H1 (cell line): Measurements from ENCODE around the gene DIP2C. TPM values are rescaled to one million over a fixed set of nuclear protein-coding genes. Genes with fewer than 3 reads are reported as not detected.

Experiments used
- CTCF ChIA-PET: fragments of 300-600 bp; sonication (Branson Sonifier 250); formaldehyde crosslinking; loops from one replicate; lab custom pipeline; 2021; ENCODE audit not compliant: partially characterized antibody; lab: Charles Lee
- POLR2A ChIA-PET: fragments of 300-600 bp; sonication (Branson Sonifier 250); formaldehyde crosslinking; loops from one replicate; lab custom pipeline; 2021; ENCODE audit warnings: inconsistent platforms; ENCODE audit not compliant: partially characterized antibody; lab: Charles Lee
- DNase-seq, 2 experiments: peaks; one replicate each; pipeline versions ENCODE4 v3.0.0 to v3.0.0-alpha.2; 2010 to 2022; ENCODE audit warnings: low spot score in 2 of 2, low read depth in 1 of 2, mixed read lengths in 1 of 2
- FAIRE-seq: peaks from 2 replicates; lab custom pipeline; 2011; peaks lifted over from hg19 to GRCh38; lab: Jason Lieb, UNC
- H2AFZ ChIP-seq: 2 replicates; pipeline ENCODE4 v1.8.1; 2012; ENCODE audit warnings: low read length, inconsistent platforms
- H2AK5ac ChIP-seq: 2 replicates; pipeline ENCODE4 v1.6.1; 2013; ENCODE audit warnings: low read depth, low read length
- H2BK120ac ChIP-seq: replicated peaks from 2 replicates; pipeline ENCODE3; 2013; ENCODE audit warnings: low read depth, low read length, inconsistent platforms
- H2BK12ac ChIP-seq: 2 replicates; pipeline ENCODE4 v1.6.1; 2013; ENCODE audit warnings: low read depth, low read length
- H2BK15ac ChIP-seq: 2 replicates; pipeline ENCODE4 v1.6.1; 2013; ENCODE audit warnings: low read length
- H2BK20ac ChIP-seq: 2 replicates; pipeline ENCODE4 v1.6.1; 2013; ENCODE audit warnings: low read length
- H2BK5ac ChIP-seq: 2 replicates; pipeline ENCODE4 v1.6.1; 2013; ENCODE audit warnings: low read depth, low read length
- H3K14ac ChIP-seq: 2 replicates; pipeline ENCODE4 v1.6.1; 2013; ENCODE audit warnings: inconsistent platforms; ENCODE audit not compliant: insufficient read length
- H3K18ac ChIP-seq: 2 replicates; pipeline ENCODE4 v1.6.1; 2013; ENCODE audit warnings: low read length; ENCODE audit errors: extremely low read depth
- H3K23ac ChIP-seq: 2 replicates; pipeline ENCODE4 v1.6.1; 2013; ENCODE audit warnings: inconsistent platforms; ENCODE audit not compliant: insufficient read length
- H3K23me2 ChIP-seq: 2 replicates; pipeline ENCODE4 v1.6.1; 2013; ENCODE audit warnings: low read depth, low read length
- H3K27ac ChIP-seq: 2 replicates; pipeline ENCODE4 v1.6.1; 2011; ENCODE audit warnings: low read depth, low read length, inconsistent platforms
- H3K27me3 ChIP-seq, 4 experiments: replicated peaks in 1 of 4; 1 replicate in 1 of 4; 2 replicates in 3 of 4; pipeline versions ENCODE4 v1.6.1 to v1.8.1; 2011 to 2013; ENCODE audit warnings: low read length in 3 of 4, mild to moderate bottlenecking in 3 of 4, inconsistent platforms in 2 of 4, mixed read lengths in 2 of 4, moderate library complexity in 1 of 4; ENCODE audit not compliant: control insufficient read depth in 3 of 4, insufficient read depth in 3 of 4; ENCODE audit errors: extremely low read depth in 1 of 4
- H3K36me3 ChIP-seq, 4 experiments: 2 replicates each; pipeline versions ENCODE4 v1.6.1 to v1.8.1; 2011 to 2013; ENCODE audit warnings: mild to moderate bottlenecking in 4 of 4, low read length in 3 of 4, moderate library complexity in 2 of 4, control low read depth in 1 of 4, inconsistent platforms in 1 of 4; ENCODE audit not compliant: insufficient read depth in 4 of 4, control insufficient read depth in 2 of 4
- H3K4ac ChIP-seq: replicated peaks from 2 replicates; pipeline ENCODE3; 2013; ENCODE audit warnings: low read length, low read depth, mixed read lengths, inconsistent platforms; ENCODE audit not compliant: insufficient read length
- H3K4me1 ChIP-seq, 4 experiments: replicated peaks in 1 of 4; 1 replicate in 1 of 4; 2 replicates in 3 of 4; pipeline versions ENCODE4 v1.6.1 to v1.8.1; 2011 to 2013; ENCODE audit warnings: low read length in 3 of 4, inconsistent platforms in 2 of 4, mixed read lengths in 1 of 4; ENCODE audit not compliant: insufficient read depth in 4 of 4, control insufficient read depth in 3 of 4
- H3K4me2 ChIP-seq, 2 experiments: 2 replicates each; pipeline versions ENCODE4 v1.6.1 to v1.8.1; 2011 to 2013; ENCODE audit warnings: low read depth in 2 of 2, low read length in 2 of 2, control low read depth in 1 of 2, inconsistent platforms in 1 of 2, mild to moderate bottlenecking in 1 of 2; ENCODE audit not compliant: insufficient read depth in 1 of 2
- H3K4me3 ChIP-seq, 4 experiments: fragments of 200-600, 300-600 bp in 1 of 4; sonication (generic), shearing (Covaris generic), sonication (Bioruptor Twin) in 1 of 4; 2 replicates each; pipeline versions ENCODE4 v1.5.1 to v1.8.1; 2011 to 2016; ENCODE audit warnings: low read length in 4 of 4, low read depth in 3 of 4, control low read depth in 2 of 4, inconsistent platforms in 2 of 4, mild to moderate bottlenecking in 2 of 4, mixed read lengths in 1 of 4, moderate library complexity in 1 of 4; ENCODE audit not compliant: insufficient read depth in 2 of 4; ENCODE audit errors: extremely low read depth in 1 of 4
- H3K56ac ChIP-seq: replicated peaks from 2 replicates; pipeline ENCODE3; 2013; ENCODE audit warnings: low read depth, mild to moderate bottlenecking, mixed read lengths, low read length, inconsistent platforms; ENCODE audit not compliant: insufficient read length
- H3K79me1 ChIP-seq: 2 replicates; pipeline ENCODE4 v1.6.1; 2013; ENCODE audit warnings: low read depth, low read length, control low read depth
- H3K79me2 ChIP-seq, 2 experiments: 2 replicates each; pipeline versions ENCODE4 v1.6.1 to v1.8.1; 2012 to 2013; ENCODE audit warnings: low read length in 2 of 2, mild to moderate bottlenecking in 2 of 2, inconsistent platforms in 1 of 2; ENCODE audit not compliant: insufficient read depth in 2 of 2, control insufficient read depth in 1 of 2
- H3K9ac ChIP-seq, 4 experiments: replicated peaks in 1 of 4; 1 replicate in 1 of 4; 2 replicates in 3 of 4; pipeline versions ENCODE4 v1.6.1 to v1.8.1; 2011 to 2013; ENCODE audit warnings: low read depth in 3 of 4, low read length in 3 of 4, control low read depth in 2 of 4, mild to moderate bottlenecking in 2 of 4, moderate library complexity in 2 of 4, inconsistent platforms in 1 of 4; ENCODE audit errors: extremely low read depth in 1 of 4
- H3K9me3 ChIP-seq, 2 experiments: 2 replicates each; pipeline versions ENCODE4 v1.6.1 to v1.8.1; 2012 to 2013; ENCODE audit warnings: mild to moderate bottlenecking in 2 of 2, moderate library complexity in 2 of 2, control low read depth in 1 of 2, inconsistent platforms in 1 of 2, low read depth in 1 of 2, low read length in 1 of 2, mixed read lengths in 1 of 2; ENCODE audit not compliant: insufficient read depth in 2 of 2
- H4K20me1 ChIP-seq, 2 experiments: replicated peaks in 1 of 2; 2 replicates each; pipeline versions ENCODE3 to v1.8.1; 2011 to 2013; ENCODE audit warnings: inconsistent platforms in 2 of 2, low read length in 2 of 2, mild to moderate bottlenecking in 1 of 2; ENCODE audit not compliant: insufficient read depth in 2 of 2, control insufficient read depth in 1 of 2
- H4K5ac ChIP-seq: 2 replicates; pipeline ENCODE4 v1.6.1; 2013; ENCODE audit warnings: low read length, low read depth, mixed read lengths, inconsistent platforms; ENCODE audit not compliant: insufficient read length
- H4K8ac ChIP-seq: 2 replicates; pipeline ENCODE4 v1.8.0; 2013; ENCODE audit warnings: mild to moderate bottlenecking, moderate library complexity, low read length, inconsistent platforms; ENCODE audit not compliant: insufficient read depth; ENCODE audit errors: extremely low read depth
- H4K91ac ChIP-seq: replicated peaks from 2 replicates; pipeline ENCODE3; 2013; ENCODE audit warnings: low read length, mixed read lengths, inconsistent platforms; ENCODE audit not compliant: insufficient read length
- ASH2L ChIP-seq: fragments of 200-600, 300-600 bp; sonication (generic); IDR thresholded peaks from one replicate; pipeline ENCODE4 v1.7.1; 2017; ENCODE audit warnings: low read length
- JUND ChIP-seq: IDR thresholded peaks from 2 replicates; pipeline ENCODE4 v1.6.1; 2011; ENCODE audit warnings: mild to moderate bottlenecking, improper control_type of control experiment, low read length
- SIX5 ChIP-seq: IDR thresholded peaks from 2 replicates; pipeline ENCODE4 v1.6.1; 2011; ENCODE audit warnings: mild to moderate bottlenecking, low read depth, low read length
- WGBS, 2 experiments: shearing (Covaris generic) in 1 of 2; methylation state at CpG; one replicate each; pipeline versions ENCODE4 v1.1.6 to v1.1.7; 2013 to 2015; ENCODE audit warnings: low lambda C conversion rate in 2 of 2, mixed read lengths in 2 of 2, inconsistent platforms in 1 of 2, low coverage in 1 of 2, missing lambda C conversion rate in 1 of 2; ENCODE audit not compliant: insufficient replicate concordance in 2 of 2, insufficient coverage in 1 of 2, insufficient read length in 1 of 2; ENCODE audit errors: extremely low coverage in 1 of 2, missing lambda C conversion rate in 1 of 2; 5-methylcytosine and 5-hydroxymethylcytosine counted together
- polyA plus RNA-seq, 7 experiments: library from polyadenylated mRNA; depleted of rRNA in 3 of 7; stranded (reverse) in 5 of 7; unstranded in 2 of 7; fragments of >200 nt in 5 of 7; fragments of 200-250 nt in 2 of 7; gene quantifications; 1 replicate in 5 of 7; 2 replicates in 1 of 7; 4 replicates in 1 of 7; pipeline versions ENCODE4 v1.2.1 to v1.2.3, GENCODE V29; 2011 to 2013; ENCODE audit warnings: missing spikeins in 2 of 7, mixed read lengths in 2 of 7
- total RNA-seq: library from RNA; stranded (reverse); fragmentation: NEBNext Ultra II Directional; extraction: Animal tissue kit (Norgen Biotek cat#: 25700); gene quantifications from 2 replicates; pipeline ENCODE4 v1.2.1, GENCODE V29; 2021

Gene DIP2C
- total and polyA plus RNA-seq, 2 of the 8 experiments (the other 6 are each of a cell fraction or from before 2014, with no cell fraction given), result 3.8 to 9.3 TPM

DNA sequence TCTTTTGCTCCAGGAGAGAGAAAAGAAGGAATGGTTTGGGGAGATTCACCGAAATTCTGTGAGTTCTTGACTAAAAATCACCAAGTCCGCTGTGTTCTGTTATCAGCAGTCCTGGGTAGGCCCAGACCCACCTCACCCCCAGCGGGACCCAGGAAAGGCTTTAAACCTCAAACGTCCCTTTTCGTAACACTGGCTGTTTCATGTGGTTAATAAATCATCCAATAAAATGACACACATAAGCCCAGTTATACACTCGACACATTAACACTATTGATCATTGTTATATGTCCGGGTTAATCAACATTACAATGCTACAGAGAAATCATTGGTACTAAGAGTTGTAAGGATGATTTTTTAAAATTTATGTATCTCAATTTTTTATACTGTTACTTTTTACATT, 25.2 kb downstream of the DIP2C start:
- no peak for FAIRE-seq
- Histone ChIP-seq H3K4me2 (no peak overlapping the region), H3K4ac (no peak overlapping the region), H4K8ac (no peak overlapping the region), H3K79me2 (peaks cover 11 to 63% of the 10 kb centered on the region in 2 experiments), H3K23ac (no peak overlapping the region), H3K9ac (no peak overlapping the region), H2AFZ (no peak overlapping the region), H3K4me3 (no peak overlapping the region), H3K79me1 (peaks cover 23% of the 10 kb centered on the region), H3K14ac (no peak overlapping the region), H3K23me2 (peaks cover 11% of the 10 kb centered on the region), H3K9me3 (no peaks in the 10 kb centered on the region), H2AK5ac (no peak overlapping the region), H2BK5ac (no peak overlapping the region), H4K91ac (no peak overlapping the region), H4K20me1 (peaks cover 16 to 33% of the 10 kb centered on the region in 2 experiments), H2BK20ac (no peak overlapping the region), H3K27ac (no peak overlapping the region), H3K4me1 (peaks cover 0 to 9% (median 4%) of the 10 kb centered on the region in 4 experiments; a peak in 6 of 7 replicates), H2BK15ac (no peak overlapping the region), H4K5ac (no peak overlapping the region), H2BK12ac (no peak overlapping the region), H3K18ac (no peak overlapping the region), H3K27me3 (no peaks in the 10 kb centered on the region), H3K56ac (no peak overlapping the region), H3K36me3 (no peaks in the 10 kb centered on the region; a peak in 2 of 8 replicates), H2BK120ac (no peak overlapping the region)
- TF ChIP-seq SIX5, result no peak
- TF ChIP-seq ASH2L, result no peak
- no peak for TF ChIP-seq JUND
- peak in 1 of 2 experiments; percentile 30 for DNase-seq
- CTCF ChIA-PET, result no interaction called here
- WGBS, 2 experiments, result 83% methylated on average over 7 of the region's 7 CpGs; no CpG with 5 or more reads in 1 of the 2 experiments
- POLR2A ChIA-PET, result no interaction called here
